HG03139 (cell line): ENCODE data around the gene ASCL5.

Experiments used
- ATAC-seq: cut with Tn5 transposase; IDR thresholded peaks from one replicate; pipeline ENCODE4 v1.9.1; 2021; ENCODE audit not compliant: unreplicated experiment

ASCL5 gene

DNA sequence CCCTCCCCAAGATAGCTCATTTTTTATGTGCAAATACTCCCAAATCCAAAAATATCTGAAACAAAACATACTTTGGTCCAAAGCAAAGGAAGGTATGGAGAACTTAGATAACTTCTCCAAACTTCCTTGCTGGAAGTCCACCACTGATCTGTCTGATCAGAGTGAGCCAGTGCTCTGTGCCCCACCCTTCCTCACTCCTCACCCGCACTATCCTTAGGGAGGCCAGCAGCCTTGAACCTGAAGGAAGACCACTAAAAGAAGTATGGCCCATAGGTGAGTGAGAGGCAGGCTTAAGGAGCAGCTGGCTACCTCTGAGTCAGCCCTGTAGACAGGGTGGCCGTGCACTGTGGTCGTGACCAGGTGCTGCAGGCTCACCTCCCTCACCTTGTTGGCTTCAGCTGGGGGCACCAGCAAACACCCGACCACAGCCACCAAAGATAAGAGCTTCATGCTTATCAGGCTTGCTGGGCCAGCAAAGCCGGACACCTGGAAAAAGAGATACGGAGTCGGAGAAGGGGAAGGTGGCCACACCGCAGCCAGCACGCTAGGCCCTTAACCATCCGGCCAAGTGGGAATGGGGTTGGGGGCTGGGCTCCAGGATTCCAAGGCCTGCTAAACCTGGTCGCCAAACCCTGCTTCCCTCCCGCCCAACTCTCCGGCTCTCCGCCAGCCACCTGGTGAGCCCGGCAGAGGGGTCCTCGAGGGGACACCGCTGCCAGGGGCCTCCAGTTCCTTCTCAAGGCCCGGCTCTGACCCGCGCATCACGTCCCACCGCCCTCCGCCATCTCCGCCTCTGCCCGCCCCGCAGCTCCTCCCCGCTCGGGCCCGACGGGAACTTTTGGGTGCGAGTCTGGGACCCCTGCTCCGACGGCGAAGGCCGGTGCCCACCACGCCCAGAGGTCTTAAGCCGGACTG lies 26.7 kb upstream of the ASCL5 start:
- peak; percentile 50 for ATAC-seq

GRCh38 chr1:201149400-201149799 lies 22.4 kb upstream of the ASCL5 start:
- no peak for ATAC-seq

DNA sequence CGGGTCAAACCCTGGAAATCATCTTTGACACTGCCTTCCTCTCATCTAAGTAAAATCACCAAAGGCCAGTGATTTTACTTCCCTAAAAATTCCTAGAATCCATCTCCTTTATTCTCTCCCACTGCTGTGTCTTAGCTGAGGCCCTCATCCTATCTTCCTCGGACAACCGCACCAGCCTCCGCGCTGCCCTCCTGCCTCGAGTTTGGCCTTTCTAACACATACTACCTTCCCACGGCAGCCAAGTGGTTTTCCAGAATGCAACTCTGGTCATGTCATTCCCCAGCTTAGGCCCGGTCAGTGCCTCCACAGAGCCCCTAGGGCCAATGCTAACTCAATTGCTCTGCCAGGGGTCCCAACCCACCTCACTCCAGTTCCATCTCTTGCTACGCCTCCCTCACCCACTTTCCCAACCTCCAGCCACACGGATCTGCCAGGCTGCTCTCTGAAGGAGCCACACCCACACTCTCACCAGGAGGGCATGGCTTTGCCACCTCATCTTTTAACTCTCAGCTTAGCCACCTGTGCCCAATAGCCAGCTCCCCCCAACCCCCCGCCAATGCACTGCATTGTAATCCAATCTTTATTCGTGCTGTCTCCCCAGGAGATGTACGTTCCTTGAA lies 20.5 kb upstream of the ASCL5 start:
- ATAC-seq, result no peak

GRCh38 chr1:201146626-201147390 lies 19.8 kb upstream of the ASCL5 start:
- ATAC-seq, result no peak

DNA sequence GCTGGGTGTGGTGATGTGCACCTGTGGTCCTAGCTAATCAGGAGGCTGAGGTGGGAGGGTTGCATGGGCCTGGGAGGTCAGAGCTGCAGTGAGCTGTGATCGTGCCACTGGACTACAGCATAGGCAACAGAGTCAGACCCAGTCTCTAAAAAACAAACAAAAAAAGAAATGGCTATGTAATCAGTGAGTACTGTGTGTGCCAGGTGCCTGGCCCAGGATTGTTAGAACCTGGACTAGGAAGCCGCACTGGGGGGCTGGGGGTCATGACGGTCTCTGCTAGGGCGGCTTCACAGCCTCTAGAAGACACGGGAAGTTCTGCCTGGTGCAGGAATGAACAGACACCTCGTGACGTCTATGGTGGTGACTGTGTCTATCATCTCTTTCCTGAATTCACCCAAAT lies 18.8 kb upstream of the ASCL5 start:
- no peak for ATAC-seq

- ATAC-seq, result no peak
Measured at GRCh38 chr1:201145132-201145531, 18.1 kb upstream of the ASCL5 start.

GRCh38 chr1:201144701-201145100 lies 17.7 kb upstream of the ASCL5 start:
- no peak for ATAC-seq

DNA sequence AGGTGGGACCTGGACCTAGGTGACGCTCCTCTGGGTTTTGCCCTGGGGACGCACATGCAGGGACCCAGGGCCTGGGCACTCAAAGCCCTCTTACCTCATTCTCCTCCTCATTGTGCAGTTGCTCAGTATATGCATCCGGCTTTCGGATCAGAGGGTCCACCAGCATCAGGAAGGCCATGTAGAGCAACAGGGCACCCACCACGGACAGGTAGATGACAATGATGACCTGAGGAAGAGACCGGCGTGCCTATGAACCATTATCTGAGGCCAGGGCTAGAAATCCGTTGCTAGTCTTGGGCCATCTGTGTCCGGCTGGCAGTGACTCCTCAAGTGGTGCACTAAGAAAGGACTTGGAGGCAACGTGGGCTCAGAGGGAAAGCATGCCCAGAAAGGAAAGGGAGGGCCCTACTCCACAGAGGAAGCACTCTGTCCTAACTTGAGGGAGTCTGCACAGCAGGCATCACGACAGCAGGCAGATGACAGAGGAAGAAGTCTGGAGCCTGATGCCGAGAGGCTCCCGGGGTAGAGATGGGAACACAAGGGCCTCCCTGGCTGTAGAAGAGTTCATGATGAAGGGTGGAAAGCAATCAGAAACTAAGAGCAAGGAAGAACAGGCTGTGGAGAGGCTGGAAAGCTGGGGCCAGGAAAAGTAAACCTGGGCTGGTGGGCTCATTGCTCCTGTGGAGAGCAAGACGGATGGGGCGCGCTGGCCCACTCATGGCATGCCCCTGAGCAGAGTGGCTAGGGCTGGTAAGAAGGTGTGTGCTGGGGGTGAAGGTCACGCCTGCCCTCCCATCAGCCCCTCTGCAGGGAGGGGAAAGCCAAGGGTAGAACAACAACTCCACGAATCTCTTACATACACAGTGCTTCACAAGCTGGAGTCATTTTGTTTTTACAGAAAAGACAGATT lies 17.0 kb upstream of the ASCL5 start:
- ATAC-seq, result no peak

DNA sequence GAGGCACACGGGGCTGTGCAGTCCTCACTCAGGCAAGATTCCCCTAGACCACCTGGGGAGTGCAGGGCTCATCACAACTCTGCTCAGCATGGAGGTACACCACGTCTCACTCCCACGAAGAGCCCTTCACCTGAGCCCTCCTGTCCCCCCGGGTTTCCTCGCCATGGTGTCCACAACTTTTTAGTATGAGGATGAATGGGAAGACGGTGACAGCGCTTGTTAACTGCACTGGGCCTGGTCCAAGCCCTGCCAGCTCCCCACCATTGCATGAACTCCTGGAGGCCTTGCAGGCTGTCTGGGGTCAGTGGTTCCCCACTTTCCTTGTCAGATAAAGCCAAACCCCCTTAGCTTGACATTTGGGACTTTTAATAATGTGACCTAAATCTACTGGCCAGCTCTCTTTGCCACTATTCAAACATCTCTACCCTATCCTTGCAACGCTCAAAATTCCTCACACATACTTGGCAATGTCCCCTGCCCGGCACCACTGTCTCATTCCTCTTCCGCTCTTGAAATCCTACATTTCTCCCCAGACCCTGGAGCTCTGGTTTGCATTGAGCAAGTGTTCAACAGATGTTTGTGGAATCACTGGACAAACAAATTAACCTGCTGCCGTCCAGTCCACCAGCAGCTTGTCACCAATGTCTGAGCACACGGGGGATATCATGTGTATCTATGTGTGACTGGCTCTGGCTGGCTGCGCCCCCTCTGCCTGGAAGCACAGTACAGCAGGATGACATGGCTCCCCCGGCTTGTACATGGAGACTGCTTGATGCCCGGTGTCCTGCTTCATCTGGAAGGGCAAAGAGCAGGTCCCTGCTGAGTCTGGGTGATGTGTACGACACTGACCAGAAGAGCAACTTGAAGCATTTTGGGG lies 16.1 kb upstream of the ASCL5 start:
- ATAC-seq, result no peak

- no peak for ATAC-seq
Measured at GRCh38 chr1:201142011-201142848, 15.2 kb upstream of the ASCL5 start.

GRCh38 chr1:201141418-201141817 lies 14.4 kb upstream of the ASCL5 start:
- no peak for ATAC-seq

DNA sequence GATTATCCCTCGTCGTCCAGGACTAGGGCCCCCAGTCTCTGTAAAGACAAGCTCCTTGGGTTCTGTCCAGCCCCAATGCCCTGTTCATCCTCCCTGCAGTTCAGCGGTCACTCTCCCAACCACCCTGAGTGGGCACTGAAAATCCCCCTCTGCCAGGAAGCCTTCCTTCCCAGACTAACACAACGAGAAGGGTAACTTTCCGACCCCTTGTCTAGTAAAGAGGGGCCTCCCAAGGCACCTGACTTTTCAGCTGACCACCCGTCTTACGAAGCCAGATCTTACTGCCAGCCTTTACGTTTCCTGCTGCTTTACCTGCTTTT lies 13.9 kb upstream of the ASCL5 start:
- ATAC-seq, result no peak

DNA sequence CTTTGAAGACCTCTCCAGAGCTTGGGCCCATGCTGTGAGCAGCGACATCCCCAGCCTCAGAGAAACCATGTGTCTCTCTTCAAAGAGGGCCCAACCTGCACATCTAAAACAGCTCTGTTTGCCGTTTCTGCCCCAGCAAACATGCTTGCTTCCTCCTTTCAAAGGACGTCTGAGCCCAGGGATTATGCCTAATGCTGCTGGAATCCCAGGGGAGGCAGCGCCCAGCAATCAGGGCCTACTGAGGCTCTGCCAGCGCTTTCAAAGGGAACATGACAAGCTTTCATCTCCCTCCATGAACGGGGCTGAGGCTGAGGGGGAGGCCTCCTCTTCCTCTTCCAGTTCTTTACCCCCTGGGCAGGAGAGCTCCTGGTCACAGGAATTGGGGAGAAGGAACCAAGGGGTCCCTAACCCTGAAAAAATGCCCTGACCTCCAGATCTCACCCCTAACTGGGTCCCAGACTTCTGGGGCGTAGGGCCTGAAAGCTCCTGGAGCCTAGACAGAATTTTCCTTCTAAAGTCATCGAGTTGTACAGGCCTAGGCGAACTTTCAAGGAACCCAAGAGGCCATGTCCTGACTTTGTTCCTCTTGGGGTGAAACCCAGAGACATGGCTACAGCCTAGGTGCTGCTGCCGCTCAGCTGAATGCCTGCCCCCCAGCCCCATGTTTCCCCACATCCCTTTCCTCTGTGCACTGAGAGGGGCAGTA lies 13.4 kb upstream of the ASCL5 start:
- ATAC-seq, result no peak

GRCh38 chr1:201139756-201140155 lies 12.8 kb upstream of the ASCL5 start:
- ATAC-seq, result no peak

DNA sequence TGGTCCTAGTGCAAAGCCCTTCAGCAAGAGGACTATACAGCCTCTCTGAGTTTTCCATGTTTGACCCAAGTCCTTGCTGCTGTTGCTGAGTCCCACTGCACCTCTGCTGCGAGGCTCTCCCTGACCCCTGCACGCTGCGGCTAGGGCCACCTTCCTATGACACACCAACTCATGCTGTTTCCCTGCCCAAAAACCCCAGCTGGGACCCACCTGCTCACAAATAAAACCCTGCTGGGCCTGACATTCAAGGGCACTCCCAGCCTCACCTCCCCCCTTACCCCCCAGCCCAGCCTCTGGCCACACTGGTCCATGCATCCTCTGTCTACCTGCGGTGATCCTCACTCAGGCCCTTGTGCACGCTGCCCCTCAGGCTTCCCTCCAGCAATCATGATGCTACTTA lies 12.3 kb upstream of the ASCL5 start:
- ATAC-seq, result no peak

DNA sequence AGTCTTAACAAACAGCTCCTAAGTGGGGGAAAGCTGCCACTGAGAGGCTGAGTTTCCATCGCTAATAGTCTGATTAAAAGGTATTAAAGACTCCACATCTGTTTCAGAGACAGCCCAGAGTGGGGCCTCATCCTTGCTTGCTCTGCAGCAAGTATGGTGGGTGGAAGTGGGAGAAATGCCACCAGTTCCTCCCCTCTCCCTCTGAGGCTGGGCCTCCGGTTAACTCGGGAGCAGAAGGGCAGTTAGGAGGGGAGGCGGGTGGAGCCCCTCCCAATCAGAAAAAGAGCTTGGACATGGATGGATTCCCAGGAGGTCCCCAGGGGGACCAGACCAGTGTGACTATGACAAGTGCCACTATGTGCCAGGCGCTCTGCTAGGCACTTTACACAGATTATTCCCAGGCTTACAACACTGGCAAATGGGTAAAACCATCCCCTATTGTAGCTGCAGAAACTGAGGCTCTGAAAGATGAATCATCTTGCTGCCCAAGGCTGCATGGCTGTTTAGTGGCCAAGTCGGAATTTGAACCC lies 11.4 kb upstream of the ASCL5 start:
- no peak for ATAC-seq

DNA sequence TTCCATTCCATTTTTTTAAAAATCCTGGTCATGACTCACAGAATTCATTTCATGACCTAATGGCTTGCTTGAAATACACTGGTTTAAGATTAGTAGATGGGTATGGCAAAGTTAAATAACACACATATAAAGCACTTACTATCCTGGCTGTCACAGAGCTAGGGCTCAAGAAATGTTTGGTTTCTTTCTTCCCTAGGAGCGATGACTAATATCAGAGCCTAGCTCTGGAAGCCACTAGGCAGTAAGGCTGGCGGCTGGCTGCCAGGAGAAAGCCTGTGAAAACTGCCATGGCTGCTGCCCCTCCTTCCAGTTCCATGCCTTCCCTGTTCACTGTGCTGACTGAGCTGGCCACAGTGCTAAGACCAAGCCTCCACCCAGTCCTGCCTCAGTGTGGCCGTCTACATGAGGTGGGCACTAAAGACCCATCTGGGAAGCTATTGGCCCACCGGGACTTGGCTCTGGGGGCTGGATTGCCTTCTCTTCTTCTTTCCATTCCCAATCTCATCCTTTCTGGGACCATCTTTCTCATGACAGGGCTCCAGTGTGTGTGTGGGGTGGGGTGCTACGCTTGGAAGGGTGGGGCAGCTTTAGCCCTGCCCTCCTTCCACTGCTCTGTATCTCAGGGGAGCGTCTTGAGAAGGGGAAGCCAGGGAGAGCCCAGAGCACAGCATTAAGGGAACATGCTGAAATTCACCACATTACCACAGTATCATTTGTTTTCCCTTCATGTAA lies 10.8 kb upstream of the ASCL5 start:
- ATAC-seq, result no peak

GRCh38 chr1:201137024-201137392 lies 10.0 kb upstream of the ASCL5 start:
- no peak for ATAC-seq
